ENCODE measurements around the gene FLOT1. TPM values are rescaled to one million over a fixed set of nuclear protein-coding genes. Genes with fewer than 3 reads are reported as not detected.

FLOT1 gene
- total and polyA plus RNA-seq, 9 of the 15 experiments (the other 6 are each of a cell fraction or from before 2014, with no cell fraction given), result 11.7 to 149 (median 118) TPM

DNA sequence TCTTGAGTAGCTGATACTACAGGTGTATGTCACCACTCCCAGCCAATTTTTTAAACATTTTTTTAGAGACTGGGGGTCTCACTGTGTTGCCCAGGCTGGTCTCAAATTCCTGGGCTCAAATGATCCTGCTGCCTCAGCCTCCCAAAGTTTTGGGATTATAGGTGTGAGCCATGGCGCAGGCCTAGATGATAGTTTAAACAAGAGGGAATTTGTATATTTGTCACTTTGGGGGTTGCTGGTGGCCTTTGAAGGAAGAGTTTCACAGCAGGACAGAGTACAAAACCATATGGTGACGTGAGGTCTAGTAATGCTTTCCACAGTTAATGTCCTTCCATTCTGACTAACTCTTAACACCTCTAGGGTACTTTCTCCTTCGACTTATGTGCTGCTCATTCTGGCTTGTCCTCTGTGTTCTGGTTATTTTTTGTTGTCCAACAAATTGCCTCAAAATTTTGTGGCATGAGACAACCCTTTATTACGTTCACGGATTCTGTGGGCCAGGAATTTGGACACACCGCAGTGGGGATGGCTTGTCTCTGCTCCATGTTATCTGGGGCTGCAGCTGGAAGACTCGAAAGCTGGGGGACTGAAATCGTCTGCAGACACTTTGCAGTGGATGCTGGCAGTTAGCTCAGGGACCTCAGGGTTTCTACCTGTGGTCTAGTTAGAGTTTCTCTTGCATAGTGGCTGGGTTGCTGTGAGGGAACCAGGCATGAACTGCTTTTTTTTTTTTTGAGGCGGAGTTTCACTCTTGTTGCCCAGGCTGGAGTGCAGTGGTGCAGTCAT is 24.9 kb upstream of the FLOT1 start (continued):
- TF ChIP-seq, protein P1, sequence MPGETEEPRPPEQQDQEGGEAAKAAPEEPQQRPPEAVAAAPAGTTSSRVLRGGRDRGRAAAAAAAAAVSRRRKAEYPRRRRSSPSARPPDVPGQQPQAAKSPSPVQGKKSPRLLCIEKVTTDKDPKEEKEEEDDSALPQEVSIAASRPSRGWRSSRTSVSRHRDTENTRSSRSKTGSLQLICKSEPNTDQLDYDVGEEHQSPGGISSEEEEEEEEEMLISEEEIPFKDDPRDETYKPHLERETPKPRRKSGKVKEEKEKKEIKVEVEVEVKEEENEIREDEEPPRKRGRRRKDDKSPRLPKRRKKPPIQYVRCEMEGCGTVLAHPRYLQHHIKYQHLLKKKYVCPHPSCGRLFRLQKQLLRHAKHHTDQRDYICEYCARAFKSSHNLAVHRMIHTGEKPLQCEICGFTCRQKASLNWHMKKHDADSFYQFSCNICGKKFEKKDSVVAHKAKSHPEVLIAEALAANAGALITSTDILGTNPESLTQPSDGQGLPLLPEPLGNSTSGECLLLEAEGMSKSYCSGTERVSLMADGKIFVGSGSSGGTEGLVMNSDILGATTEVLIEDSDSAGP (CRISPR knock-in tag; IDR thresholded peaks at IDR 0.05), result no peak
- TF ChIP-seq JUN (IDR thresholded peaks at IDR 0.05; ENCODE audit: borderline replicate concordance, low read depth, low read length) (no peak), JUN (CRISPR knock-in tag; IDR thresholded peaks at IDR 0.05; ENCODE audit: borderline replicate concordance) (no peak; the same call in 1 of the 2 replicates), MEIS2 (IDR thresholded peaks at IDR 0.05; ENCODE audit: partially characterized antibody) (no peak), MXI1 (IDR thresholded peaks at IDR 0.05; ENCODE audit: low read depth, low read length) (no peak), SMAD3 (CRISPR knock-in tag; conservative IDR thresholded peaks at IDR 0.05) (no peak), ZNF764 (CRISPR knock-in tag; IDR thresholded peaks at IDR 0.05; ENCODE audit: low read depth) (no peak), TAL1 (IDR thresholded peaks at IDR 0.05) (peak; percentile 86), CEBPB (tag; IDR thresholded peaks at IDR 0.05) (no peak), ZNF444 (CRISPR knock-in tag; IDR thresholded peaks at IDR 0.05) (no peak), GATAD2A (IDR thresholded peaks at IDR 0.05) (0 out of 2 replicates have a peak, but pooled peaks have one; percentile 59), HDAC8 (tag; IDR thresholded peaks at IDR 0.05) (no peak), NFRKB (IDR thresholded peaks at IDR 0.05; ENCODE audit: low read depth) (no peak), ZNF12 (CRISPR knock-in tag; IDR thresholded peaks at IDR 0.05) (no peak), SOX6 (IDR thresholded peaks at IDR 0.05) (peak; percentile 58), RBM17 (IDR thresholded peaks at IDR 0.05; ENCODE audit: borderline replicate concordance, low read depth, low read length) (no peak), TEAD2 (tag; IDR thresholded peaks at IDR 0.05) (no peak), ESRRA (IDR thresholded peaks at IDR 0.05; ENCODE audit: borderline replicate concordance, low read depth) (0 out of 2 replicates have a peak, but pooled peaks have one; percentile 11)
- TF ChIP-seq, protein P2, sequence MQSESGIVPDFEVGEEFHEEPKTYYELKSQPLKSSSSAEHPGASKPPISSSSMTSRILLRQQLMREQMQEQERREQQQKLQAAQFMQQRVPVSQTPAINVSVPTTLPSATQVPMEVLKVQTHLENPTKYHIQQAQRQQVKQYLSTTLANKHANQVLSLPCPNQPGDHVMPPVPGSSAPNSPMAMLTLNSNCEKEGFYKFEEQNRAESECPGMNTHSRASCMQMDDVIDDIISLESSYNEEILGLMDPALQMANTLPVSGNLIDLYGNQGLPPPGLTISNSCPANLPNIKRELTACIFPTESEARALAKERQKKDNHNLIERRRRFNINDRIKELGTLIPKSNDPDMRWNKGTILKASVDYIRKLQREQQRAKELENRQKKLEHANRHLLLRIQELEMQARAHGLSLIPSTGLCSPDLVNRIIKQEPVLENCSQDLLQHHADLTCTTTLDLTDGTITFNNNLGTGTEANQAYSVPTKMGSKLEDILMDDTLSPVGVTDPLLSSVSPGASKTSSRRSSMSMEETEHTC (IDR thresholded peaks at IDR 0.05), result no peak
- TF ChIP-seq, protein P3, sequence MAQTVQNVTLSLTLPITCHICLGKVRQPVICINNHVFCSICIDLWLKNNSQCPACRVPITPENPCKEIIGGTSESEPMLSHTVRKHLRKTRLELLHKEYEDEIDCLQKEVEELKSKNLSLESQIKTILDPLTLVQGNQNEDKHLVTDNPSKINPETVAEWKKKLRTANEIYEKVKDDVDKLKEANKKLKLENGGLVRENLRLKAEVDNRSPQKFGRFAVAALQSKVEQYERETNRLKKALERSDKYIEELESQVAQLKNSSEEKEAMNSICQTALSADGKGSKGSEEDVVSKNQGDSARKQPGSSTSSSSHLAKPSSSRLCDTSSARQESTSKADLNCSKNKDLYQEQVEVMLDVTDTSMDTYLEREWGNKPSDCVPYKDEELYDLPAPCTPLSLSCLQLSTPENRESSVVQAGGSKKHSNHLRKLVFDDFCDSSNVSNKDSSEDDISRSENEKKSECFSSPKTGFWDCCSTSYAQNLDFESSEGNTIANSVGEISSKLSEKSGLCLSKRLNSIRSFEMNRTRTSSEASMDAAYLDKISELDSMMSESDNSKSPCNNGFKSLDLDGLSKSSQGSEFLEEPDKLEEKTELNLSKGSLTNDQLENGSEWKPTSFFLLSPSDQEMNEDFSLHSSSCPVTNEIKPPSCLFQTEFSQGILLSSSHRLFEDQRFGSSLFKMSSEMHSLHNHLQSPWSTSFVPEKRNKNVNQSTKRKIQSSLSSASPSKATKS (CRISPR knock-in tag; IDR thresholded peaks at IDR 0.05), result no peak
